GM13976 (cell line): ENCODE results near the gene LAMTOR4.
A peak's percentile ranks its signal among the peaks of the same experiment; 100 is the strongest.

Experiments
- DNase-seq: peaks from one replicate; pipeline ENCODE4 v3.0.0; 2012; ENCODE audit warnings: low spot score
- in situ Hi-C: fragments of 300-500 bp; cut with MboI; formaldehyde crosslinking; loops from one replicate; pipeline ENCODE4 v1.12.0; 2022; ENCODE audit warnings: low sequenced_read_pairs, mixed read lengths, inconsistent platforms; ENCODE audit not compliant: unreplicated experiment
- TF ChIP-seq, protein P1 (sequence below): IDR thresholded peaks from 2 replicates; pipeline ENCODE4 v1.5.1; 2012; ENCODE audit warnings: borderline replicate concordance, mild to moderate bottlenecking; ENCODE audit not compliant: insufficient read depth; ENCODE audit errors: extremely low read depth, missing control alignments, control extremely low read depth

Gene LAMTOR4

DNA sequence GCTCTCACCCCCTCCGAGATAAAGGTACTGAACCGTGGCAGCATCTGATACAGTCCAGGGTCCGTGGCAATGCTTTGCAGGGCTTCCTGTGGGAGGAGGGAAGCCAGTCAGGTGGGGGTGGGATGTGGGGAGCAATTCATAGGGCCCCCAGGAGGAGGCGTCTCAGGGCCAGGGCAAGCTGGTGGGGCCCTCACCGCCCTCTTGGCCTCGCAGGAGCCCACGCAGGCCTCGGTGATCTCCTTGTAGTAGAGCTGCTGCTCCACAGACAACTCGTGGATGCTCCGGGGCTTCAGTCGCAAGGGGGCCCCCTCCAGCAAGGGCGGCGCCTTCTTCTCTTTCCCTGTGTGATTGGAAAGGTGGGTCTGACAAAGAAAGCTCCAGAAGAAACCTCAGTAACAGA is 36.8 kb upstream of the LAMTOR4 start:
- TF ChIP-seq, protein P1, sequence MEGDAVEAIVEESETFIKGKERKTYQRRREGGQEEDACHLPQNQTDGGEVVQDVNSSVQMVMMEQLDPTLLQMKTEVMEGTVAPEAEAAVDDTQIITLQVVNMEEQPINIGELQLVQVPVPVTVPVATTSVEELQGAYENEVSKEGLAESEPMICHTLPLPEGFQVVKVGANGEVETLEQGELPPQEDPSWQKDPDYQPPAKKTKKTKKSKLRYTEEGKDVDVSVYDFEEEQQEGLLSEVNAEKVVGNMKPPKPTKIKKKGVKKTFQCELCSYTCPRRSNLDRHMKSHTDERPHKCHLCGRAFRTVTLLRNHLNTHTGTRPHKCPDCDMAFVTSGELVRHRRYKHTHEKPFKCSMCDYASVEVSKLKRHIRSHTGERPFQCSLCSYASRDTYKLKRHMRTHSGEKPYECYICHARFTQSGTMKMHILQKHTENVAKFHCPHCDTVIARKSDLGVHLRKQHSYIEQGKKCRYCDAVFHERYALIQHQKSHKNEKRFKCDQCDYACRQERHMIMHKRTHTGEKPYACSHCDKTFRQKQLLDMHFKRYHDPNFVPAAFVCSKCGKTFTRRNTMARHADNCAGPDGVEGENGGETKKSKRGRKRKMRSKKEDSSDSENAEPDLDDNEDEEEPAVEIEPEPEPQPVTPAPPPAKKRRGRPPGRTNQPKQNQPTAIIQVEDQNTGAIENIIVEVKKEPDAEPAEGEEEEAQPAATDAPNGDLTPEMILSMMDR = no peak
- DNase-seq = no peak
- in situ Hi-C loops = no loop called here

DNA sequence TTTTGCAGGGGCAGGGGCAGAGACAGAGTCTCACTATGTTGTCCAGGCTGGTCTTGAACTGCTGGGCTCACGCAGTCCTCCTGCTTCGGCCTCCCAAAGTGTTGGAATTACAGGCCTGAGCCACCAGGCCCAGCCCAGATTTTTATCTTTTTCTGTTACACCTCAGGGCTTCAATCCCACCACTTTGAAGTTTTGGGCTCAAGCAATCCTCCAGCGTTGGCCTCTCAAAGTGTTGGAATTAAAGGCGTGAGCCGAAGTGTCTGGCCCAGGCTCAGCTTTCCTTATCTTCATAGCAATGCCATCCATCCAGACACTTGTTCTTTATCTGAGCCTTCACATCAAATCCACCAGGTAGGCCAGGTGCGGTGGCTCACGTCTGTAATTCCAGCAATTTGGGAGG is 33.7 kb upstream of the LAMTOR4 start:
- in situ Hi-C loops = no loop called here
- TF ChIP-seq, protein P1 = no peak
- no peak for DNase-seq

DNA sequence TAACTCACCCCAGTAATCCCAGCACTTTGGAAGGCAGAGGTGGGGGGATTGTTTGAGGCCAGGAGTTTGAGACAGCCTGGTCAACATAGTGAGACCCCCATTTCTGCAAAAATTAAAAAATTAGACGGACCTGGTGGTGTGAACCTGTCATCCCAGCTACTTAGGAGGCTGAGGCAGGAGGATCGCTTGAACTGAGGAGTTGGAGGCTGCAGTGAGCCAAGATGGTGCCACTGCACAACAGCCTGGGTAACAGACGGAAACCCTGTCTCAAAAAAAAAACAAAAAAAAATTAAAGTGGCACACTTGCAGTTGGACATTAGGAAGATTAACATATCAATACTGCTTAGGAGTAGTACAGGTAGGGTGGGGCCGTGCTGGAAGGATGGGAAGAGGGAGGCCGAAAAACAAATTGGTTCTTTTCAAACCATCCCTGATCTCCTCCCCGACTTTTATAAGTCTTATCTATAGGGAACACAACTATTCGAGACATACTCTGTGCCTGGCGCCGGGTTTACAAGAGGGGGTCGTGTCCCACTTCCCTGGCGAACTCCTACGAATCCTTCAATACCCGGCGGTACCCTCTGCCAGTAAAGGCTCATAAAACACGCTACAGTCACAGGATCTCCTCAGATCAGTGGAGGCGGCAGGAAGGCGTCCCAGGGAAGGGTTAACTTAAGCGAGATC is 30.2 kb upstream of the LAMTOR4 start:
- in situ Hi-C loops = no loop called here
- TF ChIP-seq, protein P1 = no peak
- DNase-seq = no peak

DNA sequence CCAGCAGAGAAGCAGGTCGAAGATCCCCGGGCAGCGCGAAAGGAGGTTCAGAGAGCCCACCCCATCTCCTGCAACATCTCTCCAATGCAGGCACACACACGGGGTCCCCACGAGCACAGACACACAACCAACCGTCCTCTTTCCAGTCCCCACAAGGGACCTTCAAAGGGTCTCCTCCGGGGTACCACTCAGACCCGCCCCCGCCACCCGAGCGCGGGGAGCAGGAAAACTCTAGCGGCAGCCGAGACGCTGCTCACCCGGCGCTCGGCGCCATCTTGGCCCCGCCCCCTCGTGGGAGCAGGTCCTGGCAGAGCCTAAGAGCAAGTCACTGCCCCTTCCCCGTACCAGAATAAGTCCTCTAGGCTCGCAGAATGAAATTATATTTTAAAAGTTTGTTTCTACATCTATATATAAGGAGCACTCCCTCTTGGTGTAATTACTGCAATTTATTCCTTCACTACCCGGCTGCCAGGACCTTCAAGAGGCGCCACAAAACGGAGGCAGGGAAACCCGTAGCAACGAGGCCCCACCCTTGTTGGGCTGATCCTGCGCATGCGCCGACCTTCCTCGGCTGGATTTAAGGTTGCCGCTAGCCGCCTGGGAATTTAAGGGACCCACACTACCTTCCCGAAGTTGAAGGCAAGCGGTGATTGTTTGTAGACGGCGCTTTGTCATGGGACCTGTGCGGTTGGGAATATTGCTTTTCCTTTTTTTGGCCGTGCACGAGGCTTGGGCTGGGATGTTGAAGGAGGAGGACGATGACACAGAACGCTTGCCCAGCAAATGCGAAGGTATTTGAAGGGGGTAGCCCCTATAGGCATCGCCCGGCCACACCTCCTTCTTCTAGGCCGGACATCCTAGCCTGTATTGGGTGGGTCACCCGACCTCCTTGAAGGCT is 29.4 kb upstream of the LAMTOR4 start, which contains the start of the genes CNPY4 and TAF6:
CNPY4 (plus strand) TSS at position 563 of the 898 bp plus-strand sequence; CDS start at position 674, 111 bp downstream.
TAF6 (minus strand) TSS at position 287 of the 898 bp plus-strand sequence. CDS start 5,149 bp downstream, outside the sequence.
- TF ChIP-seq, protein P1 = peak; percentile 12
- in situ Hi-C loops = no loop called here
- DNase-seq = peak; percentile 99

DNA sequence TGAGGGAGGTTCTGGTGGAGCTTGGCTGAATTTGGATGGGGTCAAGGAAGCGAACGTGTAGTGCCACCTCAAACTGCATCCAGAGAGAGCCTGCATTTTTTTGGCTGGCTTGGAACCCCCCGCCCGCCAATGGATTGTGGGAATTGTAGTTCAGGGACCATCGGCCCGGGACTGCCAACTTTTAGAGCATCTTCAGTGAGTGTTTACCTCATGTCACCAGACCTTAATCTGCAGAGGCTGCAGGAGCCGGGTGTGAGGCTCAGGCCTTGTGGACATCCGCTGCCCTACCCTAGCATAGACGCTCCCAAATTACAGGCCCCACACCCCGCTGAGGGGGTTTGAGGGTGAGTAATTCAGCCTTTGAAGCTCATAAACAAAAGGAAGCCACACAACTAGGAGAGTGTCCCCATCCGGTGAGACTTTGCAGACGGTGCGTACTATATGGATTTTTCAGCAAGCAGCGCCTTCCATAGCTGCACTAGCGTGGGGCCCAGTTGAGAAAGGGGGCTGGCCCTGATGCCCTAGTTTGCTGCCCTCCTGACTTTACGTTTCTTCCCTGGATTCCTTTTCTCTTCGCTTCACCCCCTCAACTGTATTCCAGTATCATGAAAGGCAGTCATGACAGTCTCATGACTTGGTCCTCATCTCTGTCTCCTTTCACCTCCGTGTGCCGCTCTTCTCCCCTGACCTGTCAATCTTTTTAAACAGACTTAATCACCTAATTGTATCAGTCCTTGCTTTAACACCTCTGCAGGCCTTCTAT is 28.6 kb upstream of the LAMTOR4 start:
- TF ChIP-seq, protein P1 = no peak
- in situ Hi-C loops = no loop called here
- DNase-seq = no peak

DNA sequence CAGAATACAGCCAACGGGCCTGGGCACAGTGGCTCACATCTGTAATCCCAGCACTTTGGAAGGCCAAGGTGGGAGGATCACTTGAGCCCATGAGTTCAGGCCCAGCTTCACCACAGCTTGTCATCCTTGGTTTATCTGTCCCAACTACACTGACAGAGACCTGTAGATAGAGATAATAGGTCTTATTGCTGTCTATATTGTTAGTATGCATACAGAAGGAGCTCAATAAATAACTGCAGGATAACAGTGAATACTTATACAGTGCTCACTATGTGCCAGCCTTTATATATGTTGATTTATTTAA is 28.0 kb upstream of the LAMTOR4 start:
- TF ChIP-seq, protein P1 = no peak
- DNase-seq = no peak
- in situ Hi-C loops = no loop called here
